Measurements from ENCODE around the gene ME3. TPM values are rescaled to one million over a fixed set of nuclear protein-coding genes. Genes with fewer than 3 reads are reported as not detected.
"Not testable (repeated sequence)": the region's sequence is repeated elsewhere in the genome, so short reads cannot be mapped to it uniquely, and the experiment has no call there.

ME3 gene
- polyA plus RNA-seq, 5 donors = 28.9 to 42.9 (median 31.6) TPM

DNA sequence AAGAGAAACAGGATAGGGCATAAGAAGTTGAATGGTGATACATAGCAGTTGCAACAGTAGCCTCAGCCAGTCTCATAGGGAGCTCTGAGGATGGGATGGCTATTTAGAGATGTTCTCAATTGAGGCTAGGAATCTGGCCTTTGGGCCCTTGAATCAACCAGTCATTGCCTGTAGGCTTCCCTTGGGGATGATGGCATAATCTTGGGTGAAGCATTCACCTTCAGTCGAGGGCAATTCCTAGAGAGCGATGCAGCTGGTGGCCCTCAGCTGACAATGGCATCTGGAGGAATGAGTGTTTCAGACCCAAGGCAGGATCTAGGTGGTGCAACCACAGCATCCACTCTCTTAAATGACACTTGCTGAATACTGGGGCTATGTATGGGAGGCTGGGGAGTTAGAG lies 236.7 kb downstream of the ME3 start:
- DNase-seq = no peak

DNA sequence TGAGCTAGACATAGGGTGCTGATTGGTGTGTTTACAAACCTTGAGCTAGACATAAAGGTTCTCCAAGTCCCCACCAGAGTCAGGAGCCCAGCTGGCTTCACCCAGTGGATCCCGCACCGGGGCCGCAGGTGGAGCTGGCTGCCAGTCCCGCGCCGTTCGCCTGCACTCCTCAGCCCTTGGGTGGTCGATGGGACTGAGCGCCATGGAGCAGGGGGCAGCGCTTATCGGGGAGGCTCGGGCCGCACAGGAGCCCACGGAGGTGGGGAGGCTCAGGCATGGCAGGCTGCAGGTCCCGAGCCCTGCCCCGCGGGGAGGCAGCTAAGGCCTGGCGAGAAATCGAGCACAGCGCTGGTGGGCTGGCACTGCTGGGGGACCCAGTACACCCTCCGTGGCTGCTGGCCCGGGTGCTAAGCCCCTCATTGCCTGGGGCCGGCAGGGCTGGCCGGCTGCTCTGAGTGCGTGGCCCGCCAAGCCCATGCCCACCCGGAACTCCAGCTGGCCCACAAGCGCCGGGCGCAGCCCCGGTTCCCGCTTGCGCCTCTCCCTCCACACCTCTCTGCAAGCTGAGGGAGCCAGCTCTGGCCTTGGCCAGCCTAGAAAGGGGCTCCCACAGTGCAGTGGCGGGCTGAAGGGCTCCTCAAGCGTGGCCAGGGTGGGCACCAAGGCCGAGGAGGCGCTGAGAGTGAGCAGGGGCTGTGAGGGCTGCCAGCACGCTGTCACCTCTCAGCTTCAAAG lies 238.9 kb downstream of the ME3 start:
- DNase-seq = not testable (repeated sequence)

DNA sequence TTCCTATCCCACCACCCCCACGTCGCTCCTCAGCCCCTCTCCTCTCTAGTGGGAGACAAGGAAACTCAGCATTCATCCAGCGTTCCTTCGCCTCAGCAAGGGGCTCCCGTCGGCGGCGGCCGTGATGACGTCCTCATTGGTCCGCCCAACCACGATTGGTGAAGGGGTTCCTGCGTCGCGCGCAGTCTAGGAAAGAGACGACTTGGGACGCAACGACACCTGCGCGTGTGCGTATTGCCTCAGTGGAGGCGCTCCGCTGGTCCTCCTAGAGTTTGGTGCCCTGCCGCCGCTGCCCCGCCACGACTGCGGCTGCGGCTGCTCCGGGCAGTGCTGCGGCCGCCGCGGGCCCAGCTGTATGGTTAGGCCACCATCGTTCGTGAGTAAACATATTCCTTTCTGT lies 241.2 kb downstream of the ME3 start:
- DNase-seq = no peak

DNA sequence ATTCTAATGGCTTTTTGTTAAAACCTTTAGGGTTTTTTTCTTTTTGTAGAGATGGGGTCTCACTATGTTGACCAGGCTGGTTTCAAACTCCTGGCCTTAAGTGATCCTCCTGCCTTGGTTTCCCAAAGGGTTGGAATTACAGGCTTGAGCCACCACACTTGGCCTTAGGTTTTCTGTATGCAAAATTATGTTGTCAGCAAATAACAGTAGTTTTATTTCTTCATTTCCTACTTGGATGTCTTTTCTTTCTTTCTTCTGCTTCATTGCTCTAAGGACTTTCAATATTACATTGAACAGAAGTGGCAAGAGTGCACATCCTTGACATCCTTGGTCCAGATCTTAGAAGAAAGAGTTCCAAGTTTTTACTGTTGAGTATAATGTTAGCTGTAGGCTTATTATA lies 245.0 kb downstream of the ME3 start:
- DNase-seq = no peak

DNA sequence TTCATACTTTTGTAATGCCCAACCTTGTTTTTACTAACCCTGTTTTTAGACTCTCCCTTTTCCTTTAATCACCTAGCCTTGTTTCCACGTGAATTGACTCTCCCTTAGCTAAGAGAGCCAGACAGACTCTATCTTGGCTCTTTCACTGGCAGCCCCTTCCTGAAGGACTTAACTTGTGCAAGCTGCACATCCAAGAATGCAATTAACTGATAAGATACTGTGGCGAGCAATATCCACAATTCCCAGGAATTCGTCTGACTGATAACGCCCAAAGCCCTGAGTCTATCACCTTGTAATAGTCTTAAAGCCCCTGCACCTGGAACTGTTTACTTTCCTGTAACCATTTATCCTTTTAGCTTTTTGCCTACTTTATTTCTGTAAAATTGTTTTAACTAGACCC lies 248.9 kb downstream of the ME3 start:
- DNase-seq = not testable (repeated sequence)

DNA sequence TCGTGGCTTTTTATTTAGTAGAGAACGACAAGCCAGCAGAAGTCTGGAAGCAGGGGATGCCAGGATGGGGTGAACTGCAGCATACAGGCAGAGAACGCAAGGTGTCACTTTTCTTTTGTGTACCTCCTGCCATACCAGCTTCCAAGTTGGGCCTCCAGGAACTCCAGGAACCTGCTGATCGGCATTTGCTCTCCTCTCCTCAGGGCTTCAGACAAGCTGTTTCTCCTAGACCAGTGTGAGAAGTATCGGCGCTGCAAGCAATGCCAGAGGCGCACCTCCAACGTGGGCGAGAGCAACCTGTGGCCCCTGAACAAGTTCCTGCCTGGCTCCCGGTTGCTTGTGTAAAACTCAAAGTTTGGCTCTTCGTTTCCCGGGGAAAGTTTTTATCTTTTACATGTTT lies 250.0 kb downstream of the ME3 start:
- DNase-seq = no peak

DNA sequence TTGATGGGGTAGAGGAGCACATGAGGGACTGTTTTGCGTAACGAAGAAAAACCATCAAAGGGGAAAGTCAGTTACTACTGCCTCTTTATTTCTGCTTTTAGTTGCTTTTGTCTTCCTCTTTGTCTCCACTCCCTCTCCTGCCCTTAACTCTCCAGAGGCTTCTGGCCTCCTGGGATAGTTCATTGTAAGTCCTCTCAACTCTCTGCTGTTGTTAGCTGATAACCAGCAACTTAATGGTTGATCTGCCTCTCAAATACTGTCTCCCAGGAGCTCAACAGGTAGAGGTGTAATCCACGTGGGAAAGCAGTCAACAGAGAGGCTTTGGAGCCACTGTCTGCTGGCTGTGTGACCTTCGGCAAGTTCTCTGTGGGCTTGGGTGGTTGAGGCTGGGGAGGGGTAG lies 250.5 kb downstream of the ME3 start:
- no peak for DNase-seq

DNA sequence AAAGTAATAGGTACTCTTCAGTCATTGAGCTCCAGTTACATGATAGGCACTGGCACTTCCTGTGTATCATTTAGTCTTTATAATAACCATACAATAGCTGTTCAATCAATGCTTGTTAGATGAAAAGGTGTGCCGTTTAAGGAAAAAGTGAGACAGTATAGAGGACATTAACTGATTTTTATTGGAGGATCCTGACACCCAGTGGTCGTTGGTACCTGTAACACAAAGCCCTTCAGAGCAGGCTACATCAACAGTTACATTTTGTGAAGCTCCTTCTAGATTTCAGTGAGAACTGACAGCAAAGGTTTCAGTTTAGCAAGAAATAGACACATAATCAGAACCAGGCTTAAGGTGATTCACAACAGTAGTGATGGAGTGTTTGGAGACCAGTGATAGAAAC lies 253.5 kb downstream of the ME3 start:
- DNase-seq = no peak

DNA sequence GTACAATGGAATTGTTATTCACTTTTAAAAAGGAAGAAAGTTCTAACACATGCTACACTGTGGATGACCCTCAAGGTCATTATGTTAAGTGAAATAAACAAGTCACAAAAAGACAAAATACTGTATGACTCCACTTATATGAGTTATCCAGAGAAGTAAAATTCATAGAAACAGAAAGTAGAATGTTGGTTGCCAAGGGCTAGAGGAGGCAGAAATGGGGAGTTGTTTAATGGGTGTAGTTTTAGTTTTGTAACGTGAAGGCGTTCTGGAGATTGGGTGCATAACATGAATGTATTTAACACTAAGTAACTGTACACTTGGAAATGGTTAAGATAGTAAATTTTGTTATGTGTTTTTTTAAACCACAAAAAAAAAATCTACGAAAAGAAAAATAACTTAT lies 253.9 kb downstream of the ME3 start:
- DNase-seq = no peak

DNA sequence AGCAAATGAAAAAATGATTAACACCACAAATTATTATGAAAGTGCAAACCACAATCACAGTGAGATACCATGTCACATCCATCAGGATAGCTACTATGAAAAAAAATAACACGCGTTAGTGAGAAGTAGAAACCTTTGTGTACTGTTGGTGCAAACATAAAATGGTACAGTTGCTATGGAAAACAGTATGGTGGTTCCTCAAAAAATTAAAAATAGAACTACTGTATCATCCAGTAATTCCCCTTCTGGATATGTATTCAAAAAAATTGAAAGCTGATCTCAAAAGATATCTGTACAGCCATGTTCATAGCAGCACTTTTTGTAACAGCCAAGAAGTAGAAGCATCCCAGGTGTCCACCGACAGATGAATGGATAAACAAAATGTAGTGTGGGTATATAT lies 254.3 kb downstream of the ME3 start:
- DNase-seq = no peak

DNA sequence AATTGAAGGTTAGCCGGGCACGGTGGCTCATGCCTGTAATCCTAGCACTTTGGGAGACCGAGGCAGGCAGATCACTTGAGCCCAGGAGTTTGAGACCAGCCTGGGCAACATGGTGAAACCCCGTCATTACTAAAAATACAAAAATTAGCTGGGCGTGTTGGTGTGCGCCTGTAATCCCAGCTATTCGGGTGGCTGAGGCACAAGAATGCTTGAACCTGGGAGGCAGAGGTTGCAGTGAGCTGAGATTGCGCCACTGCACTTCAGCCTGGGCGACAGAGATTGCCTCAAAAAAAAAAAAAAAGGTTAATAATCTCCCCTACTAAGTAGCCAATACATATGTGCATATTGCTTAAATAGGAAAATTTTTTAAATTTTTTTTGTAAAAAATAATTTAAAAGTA lies 255.5 kb downstream of the ME3 start:
- not testable (repeated sequence) for DNase-seq

DNA sequence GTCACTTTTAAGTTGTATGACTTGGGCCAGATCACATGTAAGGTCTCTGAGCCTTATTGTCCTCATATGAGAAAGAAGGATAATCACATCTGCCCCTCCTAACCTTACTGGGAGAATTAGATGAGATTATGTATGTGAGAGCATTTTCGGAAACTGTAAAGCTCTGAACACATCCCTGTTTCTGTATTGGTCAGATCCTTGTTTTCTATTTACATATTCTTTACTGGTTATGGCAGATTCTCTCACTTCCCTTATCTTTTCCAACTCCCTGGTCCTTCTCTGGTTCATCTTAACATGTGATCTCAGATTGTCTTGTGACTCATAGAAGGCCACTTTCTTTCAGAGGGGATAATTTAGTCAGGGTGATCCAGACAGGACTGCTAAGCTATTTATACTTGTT lies 255.9 kb downstream of the ME3 start:
- DNase-seq = no peak

DNA sequence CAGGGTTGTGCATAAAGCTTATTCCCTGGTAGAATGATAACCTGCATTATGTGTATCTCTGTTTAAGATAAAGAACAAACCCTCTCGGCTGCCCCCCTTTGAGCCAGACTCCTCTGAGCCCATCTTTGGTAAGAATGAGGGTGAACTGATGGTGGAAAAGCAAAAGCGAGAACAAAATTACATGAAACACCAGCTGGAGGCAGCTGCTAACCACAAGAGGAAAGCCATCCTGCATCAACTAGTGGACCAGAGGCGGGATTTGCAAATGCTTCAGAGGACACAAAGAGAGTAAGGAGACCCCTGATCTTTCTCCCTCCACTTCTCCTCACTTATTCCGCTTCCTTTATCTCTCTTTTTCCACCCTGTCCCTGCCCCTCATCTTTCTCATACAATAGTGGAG lies 257.4 kb downstream of the ME3 start:
- DNase-seq = peak; percentile 24 to 44

DNA sequence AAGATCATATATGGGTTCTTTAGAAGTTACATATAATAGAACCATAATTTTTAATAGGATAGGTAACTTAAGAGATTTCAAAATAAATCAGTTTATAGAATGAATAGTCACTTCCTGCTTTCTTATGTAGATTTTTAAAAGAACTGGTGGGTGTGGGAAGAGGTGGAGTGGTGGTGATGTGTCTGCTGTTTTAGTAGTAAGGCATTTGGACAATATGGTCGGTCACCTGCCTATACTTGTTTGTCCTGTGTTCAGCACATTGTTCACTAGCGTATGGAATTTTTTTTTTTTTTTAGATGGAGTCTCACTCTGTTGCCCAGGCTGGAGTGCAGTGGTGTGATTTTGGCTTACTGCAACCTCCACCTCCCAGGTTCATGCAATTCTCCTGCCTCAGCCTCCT lies 258.4 kb downstream of the ME3 start:
- DNase-seq = no peak

DNA sequence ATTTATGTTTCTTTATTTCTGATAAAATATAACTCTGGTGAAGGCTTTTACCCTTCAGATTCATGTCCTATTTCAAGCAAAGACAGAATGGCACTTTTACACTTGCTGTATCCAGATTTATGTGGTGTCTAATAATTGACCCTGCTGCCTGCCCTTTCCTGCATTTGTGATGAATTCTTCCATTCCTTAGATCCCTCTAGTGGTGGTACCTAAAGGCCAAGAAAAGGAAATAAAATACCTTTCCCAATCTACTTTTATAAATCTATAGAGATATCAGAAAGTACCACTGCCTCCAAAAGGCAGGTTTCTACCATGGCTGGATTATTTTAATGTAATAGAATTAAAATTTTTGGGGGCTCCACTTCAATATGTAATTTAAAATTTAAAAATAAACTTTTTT lies 263.6 kb downstream of the ME3 start:
- DNase-seq = no peak

DNA sequence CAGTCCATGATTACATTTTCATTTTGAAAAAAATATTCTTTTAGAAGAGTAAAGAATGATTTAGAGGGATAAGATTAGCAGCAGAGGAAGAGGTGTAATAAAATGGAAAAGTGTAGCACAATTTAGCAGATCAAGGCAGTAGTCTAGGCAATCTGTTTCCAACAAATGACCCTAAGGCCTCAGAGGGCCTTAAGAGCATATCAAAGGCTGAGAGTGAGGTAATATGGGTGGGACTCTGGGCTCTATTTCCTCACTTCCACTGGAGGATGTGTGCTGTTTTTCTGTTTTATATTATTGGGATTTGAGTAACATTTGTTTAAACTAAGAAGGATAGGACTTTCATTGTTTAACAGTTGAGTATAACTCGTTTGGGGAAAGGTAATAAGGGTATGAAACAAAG lies 269.0 kb downstream of the ME3 start:
- no peak for DNase-seq

DNA sequence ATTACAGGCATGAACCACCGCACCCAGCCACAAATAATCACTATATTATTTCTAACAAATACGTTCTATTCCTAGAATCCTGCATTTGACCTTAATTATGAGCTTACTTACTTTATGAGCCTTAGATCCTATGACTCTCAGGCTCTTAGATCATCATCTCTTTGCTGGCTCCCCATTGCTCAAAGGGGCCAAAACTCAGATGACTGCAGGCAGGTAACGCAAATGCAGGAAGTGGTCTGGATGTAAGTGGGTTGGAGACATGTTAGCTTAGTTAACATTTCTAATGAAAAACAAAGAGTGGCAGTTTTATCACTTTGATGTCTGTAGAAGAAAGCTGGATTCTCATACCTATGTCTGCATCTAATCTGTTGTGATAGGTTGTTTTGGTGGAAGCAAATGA lies 274.3 kb downstream of the ME3 start:
- DNase-seq = no peak

DNA sequence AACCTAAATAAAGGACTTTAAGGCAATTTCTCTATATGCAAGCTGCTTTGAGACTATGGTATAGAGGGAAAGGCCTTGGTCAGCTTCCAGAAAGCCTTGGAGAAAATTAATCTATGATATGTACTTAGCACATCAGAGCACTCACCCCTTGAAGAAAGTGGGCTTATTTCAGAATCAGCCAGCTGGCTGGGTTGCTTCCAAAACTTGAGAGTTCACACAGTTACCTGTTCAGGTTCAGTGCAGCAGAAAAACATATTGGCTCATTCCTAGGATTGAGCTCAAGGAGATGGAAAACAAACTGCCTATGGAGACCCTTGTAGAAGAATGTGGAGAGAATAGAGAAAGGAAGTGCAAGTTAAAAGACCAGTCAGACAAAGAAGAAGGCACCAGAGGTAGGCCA lies 275.1 kb downstream of the ME3 start:
- DNase-seq = no peak

DNA sequence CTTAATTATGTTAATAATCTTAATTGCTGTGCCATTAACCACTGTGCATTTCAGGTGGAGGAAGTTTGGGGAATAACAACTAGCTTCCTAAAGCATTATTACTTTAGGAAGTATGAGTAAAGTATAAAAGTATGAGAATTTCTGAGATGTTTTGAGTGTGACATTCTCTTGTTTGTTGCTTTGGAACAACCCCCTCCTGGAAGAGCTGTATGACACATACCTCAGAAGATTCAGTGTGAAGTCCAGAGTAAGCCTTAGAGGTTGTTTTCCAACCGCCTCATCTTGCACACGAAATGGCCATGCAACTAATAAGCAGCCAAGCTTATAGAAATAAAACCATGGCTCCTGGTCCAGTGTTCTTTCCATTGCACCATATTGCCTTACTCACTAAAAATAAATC lies 276.0 kb downstream of the ME3 start:
- DNase-seq = no peak

DNA sequence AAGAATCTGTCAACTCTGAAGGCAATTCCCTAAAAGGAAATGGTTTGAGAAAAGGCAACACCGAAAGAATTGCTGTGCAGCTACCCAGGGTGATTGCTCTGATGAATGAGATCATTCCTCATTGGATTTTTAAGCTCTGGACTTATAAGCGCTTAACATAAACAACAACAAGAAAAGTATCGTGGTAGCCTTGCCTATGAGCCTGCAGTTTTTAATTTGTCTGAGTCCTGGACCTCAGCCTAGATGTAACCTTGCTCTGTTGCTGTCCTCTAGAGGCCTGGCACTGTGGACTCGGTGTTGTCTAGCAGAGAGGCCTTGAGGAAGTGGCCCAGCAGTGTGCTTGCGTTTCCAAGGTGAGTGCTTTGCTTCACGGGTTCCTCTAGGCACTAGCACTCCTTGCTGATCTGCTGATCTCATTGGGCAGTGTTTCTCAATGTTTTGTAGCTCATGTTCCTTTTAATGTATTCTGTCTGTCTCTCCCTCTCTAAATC lies 277.3 kb downstream of the ME3 start:
- DNase-seq = no peak

Measured in right lung (tissue), 5 donors.